CD4-positive, alpha-beta memory T cell (primary cell): ENCODE measurements around the gene BBX. TPM values are rescaled to one million over a fixed set of nuclear protein-coding genes. Genes with fewer than 3 reads are reported as not detected.

Source experiments
- CTCF ChIA-PET: fragments of 350-600 bp; sonication (Branson Sonifier 250); formaldehyde crosslinking; loops from one replicate; lab custom pipeline; 2021; ENCODE audit warnings: inconsistent platforms; ENCODE audit not compliant: partially characterized antibody; lab: Charles Lee
- POLR2A ChIA-PET: fragments of 350-600 bp; sonication (Branson Sonifier 250); formaldehyde crosslinking; loops from one replicate; lab custom pipeline; 2021; ENCODE audit not compliant: partially characterized antibody; lab: Charles Lee
- DNase-seq, 5 donors: peaks; one replicate each; pipeline versions ENCODE4 v3.0.0 to v3.0.0-alpha.2; 2020 to 2022; ENCODE audit warnings: mixed read lengths in 1 of 5
- H3K27ac ChIP-seq: one replicate; pipeline ENCODE4 v1.7.0; 2013; ENCODE audit warnings: low read depth, low read length
- H3K27me3 ChIP-seq: 2 replicates; pipeline ENCODE4 v1.7.0; 2013; ENCODE audit warnings: mild to moderate bottlenecking, low read length, moderate library complexity; ENCODE audit not compliant: insufficient read depth
- H3K36me3 ChIP-seq: 2 replicates; pipeline ENCODE4 v1.7.0; 2013; ENCODE audit warnings: mild to moderate bottlenecking, low read length, moderate library complexity; ENCODE audit not compliant: insufficient read depth
- H3K4me1 ChIP-seq: 2 replicates; pipeline ENCODE4 v1.7.0; 2013; ENCODE audit warnings: mild to moderate bottlenecking, low read length, moderate library complexity; ENCODE audit not compliant: insufficient read depth
- H3K4me3 ChIP-seq, 2 donors: one replicate each; pipeline ENCODE4 v1.7.0; 2013; ENCODE audit warnings: low read length in 2 of 2, mild to moderate bottlenecking in 1 of 2
- H3K9me3 ChIP-seq, 2 donors: one replicate each; pipeline ENCODE4 v1.7.0; 2013; ENCODE audit warnings: low read length in 2 of 2, control low read depth in 1 of 2; ENCODE audit not compliant: control insufficient read depth in 1 of 2
- H3K27ac Mint-ChIP-seq, 7 donors: one replicate each; pipeline ENCODE4 v1.8.0; 2020 to 2021; ENCODE audit warnings: mixed read lengths in 7 of 7, mild to moderate bottlenecking in 6 of 7, inconsistent platforms in 3 of 7, moderate library complexity in 3 of 7
- H3K27me3 Mint-ChIP-seq, 2 donors: one replicate each; pipeline ENCODE4 v1.8.0; 2020 to 2021; ENCODE audit warnings: mixed read lengths in 2 of 2
- H3K36me3 Mint-ChIP-seq, 2 donors: one replicate each; pipeline ENCODE4 v1.8.0; 2020 to 2021; ENCODE audit warnings: mixed read lengths in 2 of 2, inconsistent platforms in 1 of 2, mild to moderate bottlenecking in 1 of 2
- H3K4me1 Mint-ChIP-seq, 4 donors: one replicate each; pipeline ENCODE4 v1.8.0; 2020 to 2021; ENCODE audit warnings: mixed read lengths in 4 of 4, mild to moderate bottlenecking in 1 of 4
- H3K4me3 Mint-ChIP-seq, 8 donors: one replicate each; pipeline ENCODE4 v1.8.0; 2020 to 2021; ENCODE audit warnings: mixed read lengths in 8 of 8, mild to moderate bottlenecking in 7 of 8, moderate library complexity in 6 of 8, inconsistent platforms in 3 of 8
- H3K9me3 Mint-ChIP-seq, 8 donors: one replicate each; pipeline ENCODE4 v1.8.0; 2020 to 2021; ENCODE audit warnings: mixed read lengths in 8 of 8, mild to moderate bottlenecking in 5 of 8, inconsistent platforms in 3 of 8, moderate library complexity in 1 of 8
- intact Hi-C: fragments of 100-400 bp; cut with micrococcal nuclease; formaldehyde crosslinking; loops from one replicate; pipeline ENCODE4 v1.15.1; 2023
- polyA plus RNA-seq, 2 donors: library from polyadenylated mRNA; unstranded; fragments of 300-500 nt; fragmentation: Illumina TruSeq; gene quantifications; one replicate each; pipeline ENCODE4 v1.2.3, GENCODE V29; 2021
- total RNA-seq, 2 experiments: library from RNA; stranded (reverse); gene quantifications; one replicate each; pipeline ENCODE4 v1.2.3, GENCODE V29; 2021

BBX gene
- total and polyA plus RNA-seq, 4 experiments from 2014 or later, result 85.4 to 101 (median 96.5) TPM

- ChIA-PET POLR2A (no interaction called here), CTCF (interaction anchor here (1.0 to 7.1 kb wide), 3 partner anchors 8 to 60 kb away, joined by 3 to 44 read pairs (median 4); no protein-coding TSS in a partner anchor)
- H3K9me3 Mint-ChIP-seq, result no peaks in the 10 kb centered on the region
- Histone ChIP-seq H3K4me3 (no peak overlapping the region), H3K9me3 (no peaks in the 10 kb centered on the region), H3K27me3 (no peaks in the 10 kb centered on the region), H3K27ac (no peak overlapping the region), H3K36me3 (no peaks in the 10 kb centered on the region), H3K4me1 (peaks cover 28% of the 10 kb centered on the region)
- no peak overlapping the region for H3K4me3 Mint-ChIP-seq
- no peak for DNase-seq
- intact Hi-C loops, result no loop called here
- H3K27me3 Mint-ChIP-seq, result no peaks in the 10 kb centered on the region
- H3K36me3 Mint-ChIP-seq, result peaks cover 0 to 5% of the 10 kb centered on the region in 2 donors
- no peak overlapping the region for H3K27ac Mint-ChIP-seq
- H3K4me1 Mint-ChIP-seq, result peaks cover 34 to 45% (median 45%) of the 10 kb centered on the region in 4 donors
Measured at GRCh38 chr3:107681396-107681795, 158.6 kb downstream of the BBX start.

GRCh38 chr3:107682580-107682979 lies 159.8 kb downstream of the BBX start:
- Histone ChIP-seq H3K4me3 (no peak overlapping the region), H3K36me3 (no peaks in the 10 kb centered on the region), H3K9me3 (no peaks in the 10 kb centered on the region), H3K4me1 (peaks cover 25% of the 10 kb centered on the region), H3K27me3 (no peaks in the 10 kb centered on the region), H3K27ac (no peak overlapping the region)
- H3K36me3 Mint-ChIP-seq, result peaks cover 0 to 5% of the 10 kb centered on the region in 2 donors
- H3K4me1 Mint-ChIP-seq, result peaks cover 32 to 45% (median 42%) of the 10 kb centered on the region in 4 donors
- H3K9me3 Mint-ChIP-seq, result no peaks in the 10 kb centered on the region
- intact Hi-C loops, result no loop called here
- H3K27me3 Mint-ChIP-seq, result no peaks in the 10 kb centered on the region
- ChIA-PET POLR2A (interaction anchor here (1.4 kb wide), 1 partner anchor 48 kb away, joined by 3 read pairs; no protein-coding TSS in a partner anchor), CTCF (interaction anchor here (1.1 to 1.6 kb wide), 2 partner anchors 9 to 21 kb away, joined by 3 to 4 read pairs; no protein-coding TSS in a partner anchor)
- H3K4me3 Mint-ChIP-seq, result no peak overlapping the region
- no peak for DNase-seq
- no peak overlapping the region for H3K27ac Mint-ChIP-seq

GRCh38 chr3:107683447-107683846 lies 160.7 kb downstream of the BBX start:
- H3K9me3 Mint-ChIP-seq, result no peaks in the 10 kb centered on the region
- POLR2A ChIA-PET, result interaction anchor here (1.4 kb wide), 1 partner anchor 49 kb away, joined by 3 read pairs; no protein-coding TSS in a partner anchor
- peak overlapping the region in 3 of 8 donors; percentile 7 to 54 (median 31) for H3K4me3 Mint-ChIP-seq

GRCh38 chr3:107684431-107684925 lies 161.7 kb downstream of the BBX start:
- POLR2A ChIA-PET, result interaction anchor here (0.9 kb wide), 1 partner anchor 10 kb away, joined by 4 read pairs; no protein-coding TSS in a partner anchor
- Histone ChIP-seq H3K9me3 (no peaks in the 10 kb centered on the region), H3K27me3 (no peaks in the 10 kb centered on the region), H3K4me3 (no peak overlapping the region), H3K4me1 (peaks cover 25% of the 10 kb centered on the region), H3K27ac (no peak overlapping the region), H3K36me3 (no peaks in the 10 kb centered on the region)
- intact Hi-C loops, result no loop called here
- Mint-ChIP-seq H3K9me3 (no peaks in the 10 kb centered on the region), H3K27ac (peak overlapping the region in 5 of 7 donors; percentile 14 to 73 (median 57)), H3K27me3 (no peaks in the 10 kb centered on the region), H3K4me3 (peak overlapping the region in 7 of 8 donors; percentile 10 to 79 (median 61)), H3K36me3 (peaks cover 0 to 5% of the 10 kb centered on the region in 2 donors), H3K4me1 (peaks cover 32 to 53% (median 45%) of the 10 kb centered on the region in 4 donors)
- CTCF ChIA-PET, result interaction anchor here (0.7 to 2.0 kb wide), 5 partner anchors 9 to 243 kb away, joined by 3 to 15 read pairs (median 3); no protein-coding TSS in a partner anchor
- peak in 4 of 5 donors; percentile 27 to 37 (median 28) for DNase-seq

More at GRCh38 chr3:107683447-107683846, 160.7 kb downstream of the BBX start:
- Mint-ChIP-seq H3K4me1 (peaks cover 32 to 50% (median 45%) of the 10 kb centered on the region in 4 donors), H3K36me3 (peaks cover 0 to 5% of the 10 kb centered on the region in 2 donors), H3K27me3 (no peaks in the 10 kb centered on the region), H3K27ac (peak overlapping the region in 1 of 7 donors; percentile 19)
- no peaks in the 10 kb centered on the region for H3K27me3 ChIP-seq
- intact Hi-C loops, result no loop called here
- CTCF ChIA-PET, result interaction anchor here (0.8 to 2.0 kb wide), 5 partner anchors 8 to 244 kb away, joined by 3 to 15 read pairs (median 4); no protein-coding TSS in a partner anchor
- H3K36me3 ChIP-seq, result no peaks in the 10 kb centered on the region
- H3K9me3 ChIP-seq, result no peaks in the 10 kb centered on the region
- no peak for DNase-seq
- H3K4me3 ChIP-seq, result no peak overlapping the region
- peaks cover 25% of the 10 kb centered on the region for H3K4me1 ChIP-seq
- H3K27ac ChIP-seq, result no peak overlapping the region

- Histone ChIP-seq H3K27me3 (no peaks in the 10 kb centered on the region), H3K27ac (no peak overlapping the region), H3K4me3 (no peak overlapping the region), H3K4me1 (peaks cover 25% of the 10 kb centered on the region), H3K36me3 (no peaks in the 10 kb centered on the region), H3K9me3 (no peaks in the 10 kb centered on the region)
- no peaks in the 10 kb centered on the region for H3K9me3 Mint-ChIP-seq
- peaks cover 34 to 52% (median 46%) of the 10 kb centered on the region in 4 donors for H3K4me1 Mint-ChIP-seq
- ChIA-PET POLR2A (interaction anchor here (0.9 kb wide), 1 partner anchor 11 kb away, joined by 4 read pairs; no protein-coding TSS in a partner anchor), CTCF (interaction anchor here (0.7 to 2.8 kb wide), 4 partner anchors 9 to 242 kb away, joined by 3 to 18 read pairs (median 9); no protein-coding TSS in a partner anchor)
- peak overlapping the region in 3 of 8 donors; percentile 27 to 79 (median 70) for H3K4me3 Mint-ChIP-seq
- no peaks in the 10 kb centered on the region for H3K27me3 Mint-ChIP-seq
- intact Hi-C loops, result no loop called here
- DNase-seq, result no peak
- peaks cover 0 to 5% of the 10 kb centered on the region in 2 donors for H3K36me3 Mint-ChIP-seq
- peak overlapping the region in 1 of 7 donors; percentile 15 for H3K27ac Mint-ChIP-seq
Measured at GRCh38 chr3:107685383-107685782, 162.6 kb downstream of the BBX start.

- POLR2A ChIA-PET, result no interaction called here
- Histone ChIP-seq H3K4me1 (peaks cover 36% of the 10 kb centered on the region), H3K36me3 (no peaks in the 10 kb centered on the region), H3K9me3 (no peaks in the 10 kb centered on the region), H3K27me3 (no peaks in the 10 kb centered on the region), H3K4me3 (no peak overlapping the region), H3K27ac (no peak overlapping the region)
- peak overlapping the region in 1 of 7 donors; percentile 68 for H3K27ac Mint-ChIP-seq
- H3K27me3 Mint-ChIP-seq, result no peaks in the 10 kb centered on the region
- CTCF ChIA-PET, result interaction anchor here (0.7 to 2.8 kb wide), 5 partner anchors 11 to 349 kb away, joined by 3 to 18 read pairs (median 4); no protein-coding TSS in a partner anchor
- H3K9me3 Mint-ChIP-seq, result no peaks in the 10 kb centered on the region
- DNase-seq, result no peak
- intact Hi-C loops, result no loop called here
- H3K36me3 Mint-ChIP-seq, result no peaks in the 10 kb centered on the region
- H3K4me3 Mint-ChIP-seq, result no peak overlapping the region
- H3K4me1 Mint-ChIP-seq, result peaks cover 29 to 51% (median 43%) of the 10 kb centered on the region in 4 donors
Measured at GRCh38 chr3:107687056-107687581, 164.4 kb downstream of the BBX start.

- H3K36me3 ChIP-seq, result no peaks in the 10 kb centered on the region
- no peaks in the 10 kb centered on the region for H3K27me3 Mint-ChIP-seq
- CTCF ChIA-PET, result interaction anchor here (0.8 to 3.2 kb wide), 11 partner anchors 11 to 454 kb away, joined by 3 to 44 read pairs (median 4); no protein-coding TSS in a partner anchor
- POLR2A ChIA-PET, result no interaction called here
- H3K4me3 Mint-ChIP-seq, result no peak overlapping the region
- intact Hi-C loops, result no loop called here
- H3K9me3 ChIP-seq, result no peaks in the 10 kb centered on the region
- no peaks in the 10 kb centered on the region for H3K27me3 ChIP-seq
- no peaks in the 10 kb centered on the region for H3K36me3 Mint-ChIP-seq
- no peaks in the 10 kb centered on the region for H3K9me3 Mint-ChIP-seq
- H3K27ac Mint-ChIP-seq, result no peak overlapping the region
- no peak for DNase-seq
- peaks cover 18 to 33% (median 25%) of the 10 kb centered on the region in 4 donors for H3K4me1 Mint-ChIP-seq
- H3K4me1 ChIP-seq, result peaks cover 21% of the 10 kb centered on the region
- no peak overlapping the region for H3K4me3 ChIP-seq
- no peak overlapping the region for H3K27ac ChIP-seq
Measured at GRCh38 chr3:107689355-107689754, 166.6 kb downstream of the BBX start.
